Epithelial cell of esophagus (primary cell): Measurements from ENCODE around the gene SORCS2.

Experiments
- DNase-seq: peaks from one replicate; pipeline ENCODE4 v3.0.0; 2010; ENCODE audit warnings: low read depth
- H3K4me3 ChIP-seq: 2 replicates; pipeline ENCODE4 v1.5.1; 2011; ENCODE audit warnings: mild to moderate bottlenecking, low read length, control low read depth
- TF ChIP-seq, protein P1 (sequence below): IDR thresholded peaks from 2 replicates; pipeline ENCODE4 v1.5.1; 2011; ENCODE audit warnings: low read depth, mild to moderate bottlenecking, low read length, control low read depth, inconsistent platforms; ENCODE audit not compliant: insufficient read depth; ENCODE audit errors: missing control alignments

Gene SORCS2

DNA sequence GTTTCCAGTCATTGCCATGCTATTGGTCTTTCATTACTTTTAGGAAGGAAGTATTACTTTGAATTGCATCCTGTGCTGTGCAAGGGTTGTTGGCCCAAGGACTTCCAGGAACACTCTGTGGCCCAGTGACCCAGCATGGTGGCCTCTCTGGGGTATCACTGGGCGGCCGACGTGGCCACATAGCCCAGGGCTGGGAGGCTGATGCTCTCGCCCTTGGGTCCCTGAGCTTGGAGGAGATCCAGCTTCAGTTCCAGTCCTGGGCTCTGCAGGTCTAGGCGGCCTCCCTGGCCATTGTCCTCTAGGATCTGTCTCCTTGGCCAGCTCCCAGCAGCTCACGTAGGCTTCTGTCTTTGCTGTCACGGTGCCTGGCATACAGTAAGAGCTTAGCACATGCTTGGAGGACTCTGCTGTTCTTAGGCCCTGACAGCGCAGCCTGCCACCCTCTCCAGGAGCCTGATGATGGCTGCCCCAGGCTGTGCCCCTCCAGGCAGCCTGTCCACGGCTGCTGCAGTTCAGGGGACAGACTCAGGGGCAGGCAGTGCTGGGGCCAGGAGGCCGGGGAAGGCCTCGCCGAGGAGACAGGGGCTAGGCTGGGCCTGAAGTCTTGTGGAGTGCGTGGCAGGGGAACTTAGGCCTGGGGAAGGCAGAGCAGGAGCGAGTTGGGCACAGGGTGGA is 42.2 kb downstream of the SORCS2 start:
- no peak overlapping the region for H3K4me3 ChIP-seq
- no peak for DNase-seq
- TF ChIP-seq, protein P1, sequence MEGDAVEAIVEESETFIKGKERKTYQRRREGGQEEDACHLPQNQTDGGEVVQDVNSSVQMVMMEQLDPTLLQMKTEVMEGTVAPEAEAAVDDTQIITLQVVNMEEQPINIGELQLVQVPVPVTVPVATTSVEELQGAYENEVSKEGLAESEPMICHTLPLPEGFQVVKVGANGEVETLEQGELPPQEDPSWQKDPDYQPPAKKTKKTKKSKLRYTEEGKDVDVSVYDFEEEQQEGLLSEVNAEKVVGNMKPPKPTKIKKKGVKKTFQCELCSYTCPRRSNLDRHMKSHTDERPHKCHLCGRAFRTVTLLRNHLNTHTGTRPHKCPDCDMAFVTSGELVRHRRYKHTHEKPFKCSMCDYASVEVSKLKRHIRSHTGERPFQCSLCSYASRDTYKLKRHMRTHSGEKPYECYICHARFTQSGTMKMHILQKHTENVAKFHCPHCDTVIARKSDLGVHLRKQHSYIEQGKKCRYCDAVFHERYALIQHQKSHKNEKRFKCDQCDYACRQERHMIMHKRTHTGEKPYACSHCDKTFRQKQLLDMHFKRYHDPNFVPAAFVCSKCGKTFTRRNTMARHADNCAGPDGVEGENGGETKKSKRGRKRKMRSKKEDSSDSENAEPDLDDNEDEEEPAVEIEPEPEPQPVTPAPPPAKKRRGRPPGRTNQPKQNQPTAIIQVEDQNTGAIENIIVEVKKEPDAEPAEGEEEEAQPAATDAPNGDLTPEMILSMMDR: no peak

DNA sequence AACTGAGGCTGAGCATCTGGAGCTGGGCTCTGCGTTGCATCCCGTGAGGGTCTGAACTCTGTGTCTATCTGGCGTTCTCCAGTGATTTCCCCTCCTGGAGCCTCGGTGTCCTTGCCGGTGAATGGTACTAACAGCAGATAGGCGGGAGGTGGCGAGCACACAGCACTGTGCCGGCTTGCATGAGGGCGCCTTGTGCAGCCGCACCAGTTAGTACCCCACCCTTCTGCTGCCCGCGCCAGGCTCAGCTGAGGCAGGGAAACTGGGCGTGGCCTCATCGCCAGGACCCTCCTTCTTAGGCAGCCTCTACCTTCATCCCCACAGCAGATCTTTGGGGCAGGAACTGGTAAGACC is 42.7 kb downstream of the SORCS2 start:
- TF ChIP-seq, protein P1: no peak
- no peak overlapping the region for H3K4me3 ChIP-seq
- no peak for DNase-seq

DNA sequence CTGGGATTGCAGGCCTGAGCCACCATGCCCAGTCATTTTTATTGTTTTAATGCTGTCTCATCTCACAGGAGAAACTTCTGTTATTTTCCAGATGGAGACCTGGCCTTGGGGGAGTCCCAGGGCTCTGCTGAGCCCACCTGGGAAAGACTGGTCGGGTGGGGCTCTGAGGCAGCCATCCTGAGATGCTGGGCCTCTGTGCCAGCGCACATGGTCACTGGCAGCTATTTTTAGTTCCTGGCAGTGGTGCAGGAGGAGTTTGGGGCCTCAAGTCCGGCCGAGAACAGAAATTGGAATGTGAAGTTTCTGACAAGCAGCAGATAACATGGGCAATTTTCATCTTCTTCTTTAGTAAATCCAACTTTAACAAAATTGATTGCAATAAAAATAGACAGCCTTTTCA is 44.5 kb downstream of the SORCS2 start:
- H3K4me3 ChIP-seq: no peak overlapping the region
- DNase-seq: no peak
- TF ChIP-seq, protein P1: no peak

DNA sequence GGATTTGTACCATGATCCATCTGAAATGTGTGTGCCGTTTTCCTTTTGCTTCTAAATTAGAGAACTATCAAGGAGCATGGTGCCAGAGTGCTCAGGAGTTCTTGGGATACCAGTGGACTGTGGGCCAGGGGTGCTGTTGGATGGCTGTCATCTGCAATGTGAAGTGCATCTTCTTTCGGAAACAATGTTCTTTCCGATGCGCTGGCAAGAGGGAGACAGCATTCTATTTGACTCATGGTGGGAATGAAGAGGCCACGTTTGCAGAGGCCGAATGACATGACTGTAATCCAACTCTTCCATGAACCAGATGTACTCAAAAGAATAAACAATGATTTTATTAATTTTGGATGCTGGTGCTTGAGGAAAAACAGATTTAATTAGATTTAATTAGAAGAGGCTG is 45.5 kb downstream of the SORCS2 start:
- no peak overlapping the region for H3K4me3 ChIP-seq
- no peak for DNase-seq
- TF ChIP-seq, protein P1: no peak

DNA sequence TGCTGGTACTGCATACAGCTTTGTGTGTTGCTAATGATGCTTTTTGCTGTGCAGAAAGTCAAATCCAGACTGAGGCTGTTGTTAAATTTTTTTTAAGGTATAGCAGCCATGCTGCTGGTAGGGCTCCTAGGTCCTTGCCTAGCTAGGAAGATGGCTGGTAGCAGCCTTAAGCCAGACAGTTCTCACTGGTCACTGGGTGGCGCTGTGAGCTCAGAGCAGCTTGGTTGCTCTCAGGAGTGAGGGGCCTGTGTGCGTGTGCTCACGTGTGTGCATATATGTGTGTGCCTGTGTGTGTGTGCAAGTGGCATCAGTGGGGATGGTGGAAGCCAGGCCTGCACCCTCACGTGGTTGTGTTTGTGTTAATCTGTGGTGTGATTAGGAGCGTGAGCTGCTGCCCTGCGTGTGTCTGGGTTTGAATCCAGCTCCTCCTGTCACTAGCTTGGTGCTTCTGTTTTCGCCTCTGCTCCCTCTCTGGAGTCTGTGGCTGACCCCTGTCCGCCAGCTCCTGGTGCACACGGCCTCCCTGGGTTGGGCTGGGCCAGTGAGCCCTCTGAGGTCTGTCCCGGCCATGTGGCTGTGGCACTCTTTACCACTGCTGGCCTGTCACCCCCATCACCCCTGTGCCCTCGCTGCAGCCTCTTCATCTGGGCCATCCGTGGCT is 46.1 kb downstream of the SORCS2 start:
- TF ChIP-seq, protein P1: no peak
- no peak for DNase-seq
- no peak overlapping the region for H3K4me3 ChIP-seq

DNA sequence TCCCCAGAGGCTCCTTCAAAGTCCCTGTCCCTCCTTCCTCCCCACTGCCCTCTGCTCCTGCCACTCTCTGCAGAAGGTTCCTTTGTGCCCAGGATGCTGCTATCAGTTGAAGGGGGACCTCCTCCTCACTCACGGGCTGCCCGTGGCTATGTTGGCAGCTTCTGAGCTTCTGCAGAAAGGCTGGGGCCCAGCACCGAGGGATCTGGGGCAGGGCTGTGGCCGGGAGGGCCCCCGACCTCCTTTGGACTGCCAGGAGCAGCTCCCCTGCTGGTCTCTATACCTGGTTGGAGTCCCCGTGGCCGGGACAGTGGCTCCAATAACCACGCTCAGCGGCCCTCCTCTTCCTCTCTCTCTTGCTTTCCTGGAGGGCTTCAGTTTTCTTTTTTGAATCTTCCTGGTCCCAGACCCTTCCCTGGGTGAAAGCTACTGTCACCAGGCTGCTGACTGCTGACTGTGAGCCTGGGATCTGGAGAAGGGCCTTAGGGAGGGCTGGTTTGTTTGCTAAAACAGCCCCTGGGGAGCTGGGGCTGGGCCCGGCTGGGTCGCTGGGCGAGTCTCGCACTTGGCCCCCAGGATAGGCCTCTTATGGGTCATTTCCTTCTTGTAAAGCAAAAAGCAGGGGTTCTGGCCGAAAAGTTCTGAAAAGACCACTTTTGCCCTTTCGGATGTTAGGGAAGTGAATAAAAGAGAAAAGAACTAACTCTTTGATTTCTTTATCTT is 46.9 kb downstream of the SORCS2 start:
- no peak for DNase-seq
- TF ChIP-seq, protein P1: no peak
- no peak overlapping the region for H3K4me3 ChIP-seq
